Activated CD8-positive, alpha-beta memory T cell treated with anti-CD3 and anti-CD28 coated beads for 36 hours (primary cell): ENCODE measurements around the gene TBL1X. TPM values are rescaled to one million over a fixed set of nuclear protein-coding genes. Genes with fewer than 3 reads are reported as not detected.

Source experiments
- CTCF ChIA-PET: fragments of 350-600 bp; sonication (Branson Sonifier 250); formaldehyde crosslinking; loops from one replicate; lab custom pipeline; 2021; ENCODE audit warnings: antibody characterized with exemption; lab: Charles Lee
- POLR2A ChIA-PET: fragments of 350-600 bp; sonication (Branson Sonifier 250); formaldehyde crosslinking; loops from one replicate; lab custom pipeline; 2021; ENCODE audit warnings: antibody characterized with exemption; lab: Charles Lee
- total RNA-seq, 2 experiments: library from RNA; stranded (reverse); gene quantifications; one replicate each; pipeline ENCODE4 v1.2.3, GENCODE V29; 2021

TBL1X gene
- total RNA-seq, 2 experiments from 2014 or later: 34.0 to 35.5 TPM

DNA sequence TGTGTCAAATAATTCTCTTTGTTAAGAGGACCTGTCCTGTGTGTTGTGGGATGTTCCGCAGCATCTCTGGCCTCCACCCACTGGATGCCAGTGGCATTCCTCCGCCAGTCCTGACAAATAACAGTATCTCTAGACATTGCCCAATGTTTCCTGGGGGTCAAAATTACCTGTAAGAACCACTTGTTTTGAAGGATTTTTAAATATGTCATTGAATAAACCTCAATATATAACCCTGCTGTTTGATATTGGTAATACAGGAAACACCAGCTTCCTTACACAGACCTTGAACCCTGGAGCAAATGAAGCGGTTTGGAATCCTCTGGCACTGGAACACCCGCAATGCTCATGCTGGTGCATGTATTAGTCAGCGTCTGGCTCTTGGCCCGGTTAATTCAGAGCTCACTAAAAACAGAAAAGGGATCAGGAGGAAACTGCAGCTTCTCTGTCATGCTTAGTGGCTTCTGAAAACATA is 101.3 kb downstream of the TBL1X start:
- ChIA-PET CTCF (no interaction called here), POLR2A (interaction anchor here (0.6 kb wide), 1 partner anchor 9 kb away, joined by 3 read pairs; no protein-coding TSS in a partner anchor)

DNA sequence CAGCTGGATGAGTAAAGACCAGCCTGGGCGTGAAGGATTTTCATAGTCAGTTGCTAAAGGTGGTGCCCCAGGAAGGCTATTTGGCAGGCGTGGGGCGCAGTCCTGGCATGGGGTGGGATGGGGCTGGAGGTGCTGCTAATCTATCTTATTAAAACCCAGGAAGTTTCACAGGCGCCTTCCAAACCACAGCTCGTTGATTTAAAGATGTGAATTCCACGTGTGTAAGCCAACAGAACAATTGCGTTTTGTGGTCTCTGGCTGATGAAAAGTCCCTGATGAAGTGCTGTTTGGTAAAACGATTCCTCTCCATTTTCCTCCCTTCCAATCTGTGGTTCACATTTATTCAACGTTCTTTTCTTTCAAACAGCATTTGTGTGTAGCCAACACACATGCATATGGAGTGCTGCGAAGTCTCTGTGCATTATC is 105.0 kb downstream of the TBL1X start:
- POLR2A ChIA-PET: no interaction called here
- CTCF ChIA-PET: no interaction called here

DNA sequence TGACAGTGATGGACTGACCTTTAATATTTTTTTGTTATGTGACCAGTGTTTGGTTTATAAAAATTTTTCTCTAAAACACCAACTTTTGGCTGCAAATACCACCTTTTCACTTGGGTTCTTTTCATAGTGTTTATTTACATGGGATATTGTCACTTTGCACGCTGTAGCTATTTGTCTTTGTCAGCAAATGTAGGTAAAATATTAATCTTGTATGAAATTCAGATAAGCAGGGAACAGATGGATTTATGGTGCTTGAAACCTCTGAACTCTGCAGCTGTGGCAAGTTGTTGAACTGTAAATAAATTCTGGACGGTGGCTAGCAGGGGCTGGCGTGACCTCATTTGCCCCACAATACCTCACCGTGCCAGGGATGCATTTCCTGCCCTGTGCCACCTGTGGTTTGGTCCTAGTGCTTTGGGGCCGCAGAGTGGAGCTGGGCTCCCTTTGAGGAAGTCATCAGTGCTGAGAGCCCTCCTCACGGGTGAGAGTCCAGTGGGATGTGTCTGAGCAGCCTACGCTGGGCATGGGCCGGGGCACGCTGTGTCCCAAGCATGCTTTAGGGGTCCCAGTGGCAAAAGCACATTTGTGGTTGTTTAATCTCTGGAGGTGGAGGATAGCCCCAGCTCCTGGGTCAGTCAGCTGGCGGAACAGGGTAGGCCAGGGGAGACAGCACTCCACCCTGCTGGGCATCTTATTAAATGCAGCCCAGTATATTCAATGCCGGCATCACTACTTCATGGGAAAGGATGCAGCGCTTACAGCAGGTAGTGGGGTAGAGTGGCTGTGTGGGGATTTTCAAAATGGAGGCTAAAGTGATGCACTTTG is 108.6 kb downstream of the TBL1X start:
- CTCF ChIA-PET: no interaction called here
- POLR2A ChIA-PET: no interaction called here

DNA sequence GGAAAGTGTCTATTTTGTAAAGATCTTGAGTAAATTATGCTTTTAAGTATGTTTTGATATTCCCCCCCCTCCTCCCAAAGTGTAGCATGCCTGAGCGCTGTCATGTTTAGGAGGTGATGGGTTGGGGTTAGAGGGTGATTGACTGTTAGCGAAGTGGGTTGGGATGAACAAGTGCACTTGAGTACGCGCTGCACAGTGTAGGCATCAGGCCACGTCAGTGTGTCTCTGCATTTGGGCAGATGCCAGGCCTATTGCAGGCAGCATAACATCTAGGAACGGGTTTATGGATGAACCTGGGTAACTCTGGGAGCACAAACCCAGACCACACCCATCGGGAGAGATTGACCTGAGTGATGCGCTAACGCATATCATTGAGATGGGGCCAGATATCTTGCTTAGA is 111.2 kb downstream of the TBL1X start:
- ChIA-PET CTCF (no interaction called here), POLR2A (interaction anchor here (0.6 kb wide), 1 partner anchor 1203 kb away, joined by 4 read pairs; no protein-coding TSS in a partner anchor)

DNA sequence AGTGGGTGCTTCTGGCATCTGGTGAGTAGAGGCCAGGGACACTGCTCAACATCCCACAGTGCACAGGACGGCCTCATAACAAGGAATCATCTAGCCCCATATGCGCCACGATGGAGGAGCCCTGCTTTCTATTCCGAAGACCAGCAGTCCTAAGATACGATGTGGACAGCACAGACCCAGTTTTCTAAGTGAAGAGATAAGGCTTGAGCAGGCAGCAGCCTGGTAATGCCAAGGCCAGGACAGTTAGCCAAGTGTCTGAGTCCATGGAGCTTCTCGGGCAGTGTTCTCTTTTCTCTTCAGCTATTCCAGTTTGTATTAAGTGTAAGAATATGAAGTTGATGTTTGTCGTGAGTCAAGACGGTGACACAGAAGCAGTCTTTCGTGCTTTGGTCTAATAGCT is 112.7 kb downstream of the TBL1X start:
- POLR2A ChIA-PET: no interaction called here

DNA sequence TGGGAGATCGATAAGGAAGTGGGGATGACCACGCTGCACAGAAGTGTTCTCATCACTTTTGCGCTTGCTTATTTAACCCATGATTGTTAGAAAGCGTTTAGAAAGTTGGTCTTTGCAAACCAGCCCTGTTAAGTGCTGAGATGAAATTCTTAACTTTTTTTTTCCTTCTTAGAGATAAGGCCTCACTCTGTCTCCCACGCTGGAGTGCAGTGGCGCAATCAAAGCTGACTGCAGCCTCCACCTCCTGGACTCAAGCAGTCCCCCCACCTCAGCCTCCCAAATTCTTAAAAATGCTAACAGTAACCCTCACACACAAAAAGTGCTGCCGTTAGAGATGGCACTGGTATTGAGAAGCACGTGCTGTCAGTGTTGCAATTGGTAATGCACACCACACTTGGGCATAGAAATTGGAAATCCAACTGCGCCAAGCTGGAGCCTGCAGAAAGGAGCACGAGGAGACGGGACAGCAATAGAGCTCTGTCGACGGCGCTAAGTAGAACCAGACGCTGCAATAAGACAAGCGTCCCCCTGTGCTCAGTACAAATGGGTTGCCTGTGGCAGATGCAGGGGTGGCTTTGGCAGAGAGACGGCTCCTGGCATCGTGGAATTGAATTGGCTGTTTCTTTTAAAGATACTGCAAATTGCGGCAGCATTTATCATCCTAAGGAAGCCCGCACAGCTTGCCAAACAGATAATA is 113.4 kb downstream of the TBL1X start:
- CTCF ChIA-PET: no interaction called here
- POLR2A ChIA-PET: no interaction called here

More for the DNA sequence above, 112.7 kb downstream of the TBL1X start:
- CTCF ChIA-PET: no interaction called here

DNA sequence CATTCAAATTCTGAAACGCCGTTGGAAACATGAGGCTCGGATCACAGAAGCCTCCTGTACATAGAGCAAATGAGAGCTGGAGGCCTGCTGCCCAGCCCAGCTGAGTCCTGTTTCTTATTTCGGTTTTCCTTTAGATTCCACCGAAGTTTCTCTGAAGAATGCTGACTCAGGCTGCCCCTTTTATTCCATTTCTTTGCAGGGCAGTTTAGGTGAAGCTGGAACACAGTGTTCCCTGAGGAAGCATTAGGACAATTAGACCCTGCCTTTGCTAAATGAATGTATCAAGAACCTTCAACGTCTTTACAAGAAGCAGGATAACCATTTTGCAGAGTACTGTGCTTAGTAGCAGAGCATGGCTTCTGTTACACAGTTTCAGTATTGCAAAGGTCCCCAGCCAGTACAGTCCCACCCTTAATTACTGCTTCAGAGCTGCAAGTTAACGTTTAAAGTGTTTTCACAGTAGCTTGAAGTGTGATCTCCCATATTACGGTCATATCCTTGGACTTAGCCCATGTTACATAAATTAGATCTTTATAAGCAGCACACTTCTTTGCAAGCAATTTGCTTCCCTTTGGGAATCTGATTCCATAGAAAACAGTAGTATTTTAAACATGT is 117.0 kb downstream of the TBL1X start:
- ChIA-PET CTCF (no interaction called here), POLR2A (no interaction called here)

DNA sequence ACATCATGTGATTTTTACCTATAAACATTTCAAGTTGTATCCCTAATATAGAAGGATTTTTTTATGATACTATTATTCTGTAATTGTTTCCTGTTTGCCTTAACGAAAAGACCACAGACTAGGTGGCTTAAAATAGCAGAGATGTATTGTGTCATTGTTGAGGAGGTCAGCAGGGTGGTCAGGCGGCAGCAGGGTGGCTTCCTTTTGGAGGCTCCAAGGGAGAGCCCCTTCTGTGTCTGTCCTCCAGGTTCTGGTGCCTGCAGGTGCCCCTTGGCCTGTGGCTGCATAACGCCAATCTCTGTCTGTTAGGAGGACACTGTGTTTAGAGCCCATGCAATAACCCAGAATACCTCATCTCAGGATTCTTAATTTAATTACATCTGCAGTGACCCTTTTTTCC is 118.1 kb downstream of the TBL1X start:
- ChIA-PET CTCF (no interaction called here), POLR2A (no interaction called here)

DNA sequence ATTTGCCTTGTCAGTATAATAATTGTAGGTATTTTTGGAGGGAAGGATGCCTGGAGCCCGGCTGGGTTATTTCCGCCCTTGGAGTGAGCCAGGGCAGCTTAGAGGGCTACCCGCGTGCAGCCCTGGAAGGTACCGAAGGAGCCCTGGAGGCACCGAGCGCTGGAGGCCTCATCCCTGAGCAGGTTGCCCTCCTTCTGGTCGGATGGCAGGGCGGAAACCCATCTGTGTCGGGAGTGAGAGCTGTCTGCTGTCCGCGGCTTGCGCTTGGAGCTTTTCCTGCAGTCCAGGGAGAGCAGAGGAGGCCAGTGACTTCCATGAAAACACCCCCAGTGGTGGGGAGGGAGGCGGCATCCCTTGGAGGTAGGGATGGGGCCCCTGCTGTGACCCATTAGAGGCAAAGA is 122.1 kb downstream of the TBL1X start:
- ChIA-PET CTCF (no interaction called here), POLR2A (interaction anchor here (0.6 kb wide), 1 partner anchor 21 kb away, joined by 6 read pairs; no protein-coding TSS in a partner anchor)

DNA sequence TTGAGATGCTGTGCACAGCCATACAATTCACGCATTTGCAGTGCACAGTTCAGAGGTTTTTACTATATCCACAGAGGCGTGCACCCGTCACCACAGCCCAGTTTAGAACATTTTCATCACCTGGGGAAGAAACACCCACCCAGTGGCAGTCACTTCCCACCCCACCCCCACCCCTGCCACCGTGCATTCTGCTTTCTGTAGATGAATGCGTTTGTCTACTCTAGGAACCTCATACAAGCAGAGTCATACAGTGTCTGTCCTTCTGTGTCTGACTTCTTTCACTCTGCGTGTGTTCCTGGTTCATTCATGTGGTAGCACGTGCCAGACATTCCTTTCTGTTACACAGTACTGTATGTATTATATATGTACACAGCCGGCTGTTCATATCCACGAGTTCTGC is 122.8 kb downstream of the TBL1X start:
- CTCF ChIA-PET: no interaction called here
- POLR2A ChIA-PET: interaction anchor here (0.6 kb wide), 1 partner anchor 20 kb away, joined by 6 read pairs; no protein-coding TSS in a partner anchor

DNA sequence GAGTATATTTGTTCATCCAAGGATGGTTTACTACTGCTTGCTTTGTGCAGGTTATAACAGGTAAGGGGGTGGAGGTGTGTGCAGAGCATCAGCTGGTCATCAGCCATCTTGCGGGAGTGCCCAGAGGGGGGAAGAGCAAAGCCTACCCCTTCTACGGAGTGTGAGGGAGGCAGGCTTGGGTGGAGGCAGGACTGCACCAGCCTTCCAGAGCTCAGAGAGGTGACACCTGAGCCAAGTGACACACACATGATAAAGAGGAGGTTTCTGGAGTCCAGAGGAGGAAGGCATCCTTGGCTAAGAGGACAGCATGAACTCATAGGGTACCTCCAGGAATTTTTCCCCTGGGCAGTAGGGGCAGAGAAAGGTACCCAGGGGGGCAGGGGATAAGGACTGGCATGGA is 126.6 kb downstream of the TBL1X start:
- POLR2A ChIA-PET: no interaction called here
- CTCF ChIA-PET: no interaction called here

DNA sequence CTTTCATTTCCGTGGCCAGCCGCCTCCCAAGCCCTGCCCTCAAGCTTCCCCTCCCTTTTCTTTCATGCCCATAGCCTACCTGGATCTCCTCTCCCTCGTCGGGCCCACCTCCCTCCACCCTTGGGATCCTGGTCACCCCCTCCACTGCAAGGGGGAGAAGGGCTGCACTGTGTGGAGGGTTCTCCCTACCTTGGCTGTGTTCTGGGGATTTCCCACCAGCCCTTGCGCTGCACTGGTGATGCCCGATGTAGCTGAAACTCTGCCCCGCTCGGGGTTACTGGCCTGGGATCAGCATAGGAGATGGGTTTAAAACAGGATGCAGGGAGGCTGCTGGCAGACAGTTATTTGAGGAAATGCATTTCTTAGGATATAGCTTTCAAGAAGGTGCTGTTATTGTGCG is 128.9 kb downstream of the TBL1X start:
- ChIA-PET POLR2A (no interaction called here), CTCF (no interaction called here)

DNA sequence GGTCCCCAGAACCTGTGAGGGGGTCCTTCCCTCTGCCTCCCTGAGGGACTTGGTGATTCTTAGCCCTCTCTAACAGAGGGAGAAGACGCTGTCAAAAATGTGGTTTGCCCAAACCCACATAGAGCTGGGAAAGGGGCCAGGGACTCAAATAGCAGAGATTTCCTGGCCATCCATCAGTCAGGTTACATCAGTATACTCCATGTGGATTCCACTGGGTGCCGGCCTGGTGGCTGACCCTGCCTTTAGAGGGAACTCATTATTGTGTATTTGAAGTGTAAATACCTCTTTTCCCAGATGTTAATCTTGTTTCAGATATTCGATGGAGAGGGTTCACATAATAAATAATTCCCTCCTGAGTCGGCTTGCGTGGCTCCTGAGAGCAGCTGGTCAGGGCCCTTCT is 130.3 kb downstream of the TBL1X start:
- POLR2A ChIA-PET: no interaction called here
- CTCF ChIA-PET: no interaction called here

DNA sequence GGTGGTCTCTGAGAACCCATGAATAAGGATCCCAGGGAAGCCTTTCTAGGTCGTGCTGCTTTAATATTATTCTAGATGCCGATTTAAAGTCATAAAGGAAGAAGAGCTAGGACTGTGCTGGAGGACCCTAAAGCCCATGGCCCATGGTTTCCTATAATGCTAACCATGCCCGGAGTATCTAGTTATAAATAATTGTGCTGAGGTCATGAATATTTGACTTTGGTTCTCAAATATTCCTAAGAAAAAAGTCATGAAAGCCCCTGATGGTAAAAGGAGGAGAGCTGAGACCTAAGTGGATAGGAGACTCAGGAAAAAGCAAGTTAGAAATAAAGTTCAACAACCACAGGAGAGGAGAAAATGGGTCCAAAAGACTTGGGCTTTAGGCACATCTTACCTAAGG is 132.0 kb downstream of the TBL1X start:
- POLR2A ChIA-PET: no interaction called here
- CTCF ChIA-PET: no interaction called here

DNA sequence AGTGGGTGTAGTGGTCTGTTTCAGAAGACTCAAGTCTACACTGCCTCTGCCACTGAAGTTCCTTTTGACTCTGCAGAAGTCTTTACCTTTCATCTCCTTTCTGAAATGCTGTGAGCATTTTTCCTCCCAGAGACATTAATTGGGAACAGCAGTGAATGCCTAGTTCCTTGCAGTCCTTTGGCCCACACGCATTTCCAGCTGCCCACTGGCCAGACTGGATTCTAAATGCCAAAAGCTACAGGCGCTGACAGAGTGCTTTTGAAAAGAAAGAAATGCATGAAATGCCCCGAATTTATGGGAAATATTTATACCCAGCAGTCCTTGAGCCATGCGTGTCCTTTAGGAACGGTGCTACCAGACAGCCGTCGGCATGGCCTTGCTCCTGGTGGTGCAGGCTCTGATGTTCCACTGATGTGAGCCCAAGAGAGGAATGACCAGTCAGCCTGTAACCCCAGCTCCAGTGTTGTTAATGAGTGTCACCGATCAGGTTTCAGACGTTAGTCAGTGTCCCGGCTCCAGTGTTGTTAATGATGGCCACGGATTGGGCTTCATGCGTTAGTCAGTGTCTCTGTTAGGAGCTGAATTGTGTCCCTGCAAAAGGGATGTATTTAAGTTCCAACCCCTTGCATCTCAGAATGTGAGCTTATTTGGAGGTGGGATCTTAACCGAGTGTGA is 132.6 kb downstream of the TBL1X start:
- ChIA-PET POLR2A (no interaction called here), CTCF (no interaction called here)

DNA sequence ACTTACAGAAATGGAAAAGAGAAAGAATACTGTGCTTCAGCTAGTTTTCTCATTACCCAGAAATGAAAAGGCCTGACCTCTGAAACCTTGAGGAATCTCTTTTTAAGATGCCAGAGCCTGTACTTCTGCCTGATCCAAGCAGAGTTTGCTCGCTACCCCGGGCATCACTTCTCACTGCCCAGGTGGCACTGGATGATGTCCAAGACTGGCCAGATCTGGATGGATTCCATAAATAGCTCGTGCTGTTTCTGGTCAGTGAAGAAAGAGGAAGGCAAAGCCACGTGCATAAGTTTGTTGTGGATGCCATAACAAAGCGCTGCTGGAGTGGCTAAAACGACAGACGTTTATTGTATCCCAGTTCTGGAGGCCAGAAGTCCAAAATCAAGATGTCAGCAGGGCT is 133.5 kb downstream of the TBL1X start:
- POLR2A ChIA-PET: no interaction called here
- CTCF ChIA-PET: no interaction called here

DNA sequence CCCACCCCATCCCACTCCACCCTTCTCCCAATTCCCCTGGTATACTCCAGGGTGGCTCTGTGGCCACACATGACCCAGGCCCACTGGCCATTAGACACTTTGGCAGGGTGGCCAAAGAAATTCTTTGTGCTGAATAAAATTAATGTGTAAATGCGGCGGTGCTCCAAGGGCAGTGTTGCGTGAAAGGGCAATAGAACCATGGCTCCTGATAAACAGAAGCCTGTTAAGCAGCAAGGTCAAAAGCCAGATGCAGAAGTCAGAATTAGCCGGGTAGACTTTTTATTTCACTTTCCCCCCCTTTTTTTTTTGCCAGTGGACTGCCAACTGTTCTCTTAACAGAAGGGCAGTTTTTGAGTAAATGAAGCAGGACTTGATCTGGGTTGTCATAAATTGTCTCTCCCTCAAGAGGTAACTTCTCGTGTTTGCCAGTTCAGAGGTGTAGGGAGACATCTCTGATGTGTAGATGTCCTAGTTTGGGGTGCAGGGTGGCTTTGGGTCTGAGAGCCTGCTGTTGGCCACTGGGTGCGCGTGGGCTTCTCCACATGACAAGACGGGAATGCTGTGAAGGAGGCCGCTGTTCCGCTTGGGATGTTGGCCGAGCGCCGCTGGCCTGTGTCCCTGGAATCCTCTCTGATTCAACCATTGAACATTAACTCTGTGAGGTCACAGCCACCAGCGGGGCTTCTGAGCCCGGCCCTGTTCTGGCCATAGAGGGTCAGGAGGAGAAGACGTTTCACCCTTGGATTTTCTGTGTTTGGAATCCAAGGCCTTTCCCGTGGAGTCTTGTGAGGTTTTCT is 139.5 kb downstream of the TBL1X start:
- CTCF ChIA-PET: no interaction called here
- POLR2A ChIA-PET: no interaction called here

DNA sequence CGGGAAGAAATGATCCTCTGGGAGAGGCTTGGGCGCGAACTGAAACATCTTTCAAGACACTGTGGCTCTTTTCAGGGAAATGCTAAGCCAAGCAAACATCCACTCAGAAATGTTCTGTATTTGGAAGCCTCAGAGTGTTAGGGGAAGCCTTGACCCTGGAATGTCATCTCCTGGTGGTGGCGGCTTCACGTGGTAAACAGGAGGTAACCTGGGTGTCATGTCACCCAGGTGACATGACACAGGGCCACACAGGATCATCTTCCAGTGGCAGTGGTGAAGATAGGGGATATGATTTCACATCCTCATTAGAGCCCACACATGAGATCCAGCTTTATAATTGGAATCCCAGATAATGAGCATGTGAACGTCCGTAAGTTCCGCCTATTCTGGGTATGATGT is 140.0 kb downstream of the TBL1X start:
- ChIA-PET POLR2A (no interaction called here), CTCF (no interaction called here)

DNA sequence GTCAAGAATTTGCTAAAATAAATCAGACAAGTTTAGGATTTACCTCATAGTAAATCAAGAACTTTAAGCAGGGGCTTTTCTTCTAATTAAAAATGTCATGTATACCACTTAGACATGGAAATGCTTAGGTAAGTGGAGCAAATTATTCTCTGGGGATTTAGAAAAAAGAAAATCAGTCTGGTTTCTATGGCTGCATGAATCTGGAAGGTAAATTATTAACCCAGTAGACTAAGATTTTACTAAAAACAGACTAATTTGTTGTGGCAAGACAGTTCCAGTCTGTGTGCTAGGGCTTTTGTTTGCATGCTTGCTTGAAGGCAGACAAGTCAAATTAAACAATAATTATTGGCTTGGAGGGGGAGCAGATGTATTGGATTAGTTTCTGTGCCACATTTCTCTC is 140.6 kb downstream of the TBL1X start:
- ChIA-PET POLR2A (no interaction called here), CTCF (no interaction called here)
